ENCODE results near the gene WRAP73. TPM values are rescaled to one million over a fixed set of nuclear protein-coding genes. Genes with fewer than 3 reads are reported as not detected.

WRAP73 gene
- total RNA-seq, 2 experiments from 2014 or later: 22.3 to 22.7 TPM

GRCh38 chr1:3595949-3596348 lies 54.0 kb downstream of the WRAP73 start:
- Mint-ChIP-seq H3K4me1 (ENCODE audit: low read depth) (peaks cover 19% of the 10 kb centered on the region), H3K36me3 (ENCODE audit: low read depth) (no peaks in the 10 kb centered on the region), H3K9me3 (no peaks in the 10 kb centered on the region), H3K27ac (no peak overlapping the region), H3K27me3 (no peaks in the 10 kb centered on the region), H3K4me3 (no peak overlapping the region)
- intact Hi-C loops (cut with DNase I, micrococcal nuclease): no loop called here
- TF ChIP-seq, protein P1, sequence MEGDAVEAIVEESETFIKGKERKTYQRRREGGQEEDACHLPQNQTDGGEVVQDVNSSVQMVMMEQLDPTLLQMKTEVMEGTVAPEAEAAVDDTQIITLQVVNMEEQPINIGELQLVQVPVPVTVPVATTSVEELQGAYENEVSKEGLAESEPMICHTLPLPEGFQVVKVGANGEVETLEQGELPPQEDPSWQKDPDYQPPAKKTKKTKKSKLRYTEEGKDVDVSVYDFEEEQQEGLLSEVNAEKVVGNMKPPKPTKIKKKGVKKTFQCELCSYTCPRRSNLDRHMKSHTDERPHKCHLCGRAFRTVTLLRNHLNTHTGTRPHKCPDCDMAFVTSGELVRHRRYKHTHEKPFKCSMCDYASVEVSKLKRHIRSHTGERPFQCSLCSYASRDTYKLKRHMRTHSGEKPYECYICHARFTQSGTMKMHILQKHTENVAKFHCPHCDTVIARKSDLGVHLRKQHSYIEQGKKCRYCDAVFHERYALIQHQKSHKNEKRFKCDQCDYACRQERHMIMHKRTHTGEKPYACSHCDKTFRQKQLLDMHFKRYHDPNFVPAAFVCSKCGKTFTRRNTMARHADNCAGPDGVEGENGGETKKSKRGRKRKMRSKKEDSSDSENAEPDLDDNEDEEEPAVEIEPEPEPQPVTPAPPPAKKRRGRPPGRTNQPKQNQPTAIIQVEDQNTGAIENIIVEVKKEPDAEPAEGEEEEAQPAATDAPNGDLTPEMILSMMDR (IDR thresholded peaks at IDR 0.05): no peak
- H3K9me3 ChIP-seq (ENCODE audit: control insufficient read depth in 1 of 2, insufficient read depth in 1 of 2, low read length in 2 of 2): no peaks in the 10 kb centered on the region
- ATAC-seq (ENCODE audit: poor library complexity) (no peak), DNase-seq (no peak)
- no peak overlapping the region for H3K27ac ChIP-seq (ENCODE audit: low read depth in 1 of 2, low read length in 2 of 2)
- H3K4me3 ChIP-seq (ENCODE audit: low read length): no peak overlapping the region
- ChIA-PET CTCF (no interaction called here), POLR2A (no interaction called here)
- H3K27me3 ChIP-seq (ENCODE audit: control insufficient read depth in 1 of 2, insufficient read depth in 2 of 2, low read length in 2 of 2): peaks cover 0 to 2% of the 10 kb centered on the region in 2 experiments
- H3K36me3 ChIP-seq (ENCODE audit: insufficient read depth, low read length): no peaks in the 10 kb centered on the region
- H3K4me1 ChIP-seq (ENCODE audit: insufficient read depth, low read length): peaks cover 34% of the 10 kb centered on the region

DNA sequence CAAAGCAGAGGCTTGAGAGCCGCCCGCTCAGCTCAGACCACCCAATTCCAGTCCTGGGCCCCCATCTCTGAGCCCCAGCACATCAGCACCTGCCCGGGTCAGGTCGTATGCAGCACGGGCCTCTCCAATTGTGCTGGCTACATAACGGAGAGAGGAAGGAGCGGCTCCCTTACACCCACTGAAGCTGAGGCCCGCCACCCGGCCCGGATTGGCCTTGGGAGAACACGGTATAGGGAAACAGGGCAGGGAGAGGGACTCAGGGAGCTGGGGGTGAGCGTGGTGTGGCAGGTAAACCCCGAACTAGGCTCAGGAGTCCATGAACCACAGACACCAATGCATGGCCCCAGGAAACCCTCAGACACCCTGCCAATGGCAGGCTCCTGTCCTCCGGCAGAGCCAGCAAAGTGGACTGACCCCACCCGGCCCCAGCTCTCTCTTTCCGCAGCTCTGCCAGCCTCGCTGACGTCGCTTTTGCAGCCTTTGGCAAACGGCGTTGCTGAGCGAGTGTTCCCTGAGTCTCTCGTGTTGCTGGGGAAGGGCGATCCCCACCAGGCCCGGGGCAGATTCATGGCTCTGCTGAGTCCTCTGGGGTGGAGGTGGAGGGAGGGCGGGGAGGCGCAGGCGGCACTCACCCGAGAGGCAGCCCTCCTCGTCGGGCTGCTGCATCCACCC lies 55.1 kb downstream of the WRAP73 start:
- Mint-ChIP-seq H3K36me3 (ENCODE audit: low read depth) (no peaks in the 10 kb centered on the region), H3K9me3 (no peaks in the 10 kb centered on the region), H3K27ac (no peak overlapping the region), H3K4me1 (ENCODE audit: low read depth) (peaks cover 19% of the 10 kb centered on the region), H3K4me3 (no peak overlapping the region), H3K27me3 (no peaks in the 10 kb centered on the region)
- no peak for DNase-seq
- Histone ChIP-seq H3K27me3 (ENCODE audit: control insufficient read depth in 1 of 2, insufficient read depth in 2 of 2, low read length in 2 of 2) (peaks cover 0 to 2% of the 10 kb centered on the region in 2 experiments), H3K36me3 (ENCODE audit: insufficient read depth, low read length) (no peaks in the 10 kb centered on the region), H3K4me1 (ENCODE audit: insufficient read depth, low read length) (peaks cover 31% of the 10 kb centered on the region), H3K9me3 (ENCODE audit: control insufficient read depth in 1 of 2, insufficient read depth in 1 of 2, low read length in 2 of 2) (no peaks in the 10 kb centered on the region), H3K27ac (ENCODE audit: low read depth in 1 of 2, low read length in 2 of 2) (no peak overlapping the region), H3K4me3 (ENCODE audit: low read length) (no peak overlapping the region)
- ChIA-PET POLR2A (no interaction called here), CTCF (no interaction called here)
- intact Hi-C loops (cut with DNase I, micrococcal nuclease): no loop called here
- ATAC-seq (ENCODE audit: poor library complexity): no peak
- TF ChIP-seq, protein P1 (IDR thresholded peaks at IDR 0.05): no peak

GRCh38 chr1:3593745-3594144 lies 56.2 kb downstream of the WRAP73 start:
- Histone ChIP-seq H3K27ac (ENCODE audit: low read depth in 1 of 2, low read length in 2 of 2) (no peak overlapping the region), H3K9me3 (ENCODE audit: control insufficient read depth in 1 of 2, insufficient read depth in 1 of 2, low read length in 2 of 2) (no peaks in the 10 kb centered on the region), H3K4me1 (ENCODE audit: insufficient read depth, low read length) (peaks cover 21% of the 10 kb centered on the region), H3K4me3 (ENCODE audit: low read length) (no peak overlapping the region), H3K36me3 (ENCODE audit: insufficient read depth, low read length) (no peaks in the 10 kb centered on the region), H3K27me3 (ENCODE audit: control insufficient read depth in 1 of 2, insufficient read depth in 2 of 2, low read length in 2 of 2) (peaks cover 0 to under 1% of the 10 kb centered on the region in 2 experiments)
- Mint-ChIP-seq H3K27me3 (no peaks in the 10 kb centered on the region), H3K4me1 (ENCODE audit: low read depth) (peaks cover 19% of the 10 kb centered on the region), H3K27ac (no peak overlapping the region), H3K9me3 (no peaks in the 10 kb centered on the region), H3K4me3 (no peak overlapping the region), H3K36me3 (ENCODE audit: low read depth) (no peaks in the 10 kb centered on the region)
- TF ChIP-seq, protein P1 (IDR thresholded peaks at IDR 0.05): no peak
- DNase-seq (no peak), ATAC-seq (ENCODE audit: poor library complexity) (no peak)
- CTCF ChIA-PET: no interaction called here
- POLR2A ChIA-PET: no interaction called here
- intact Hi-C loops (cut with DNase I, micrococcal nuclease): no loop called here
